Breast epithelium (tissue), 4 donors: Measurements from ENCODE around the gene GCSH. TPM values are rescaled to one million over a fixed set of nuclear protein-coding genes. Genes with fewer than 3 reads are reported as not detected.

Experiments used
- DNase-seq, 2 donors: peaks; one replicate each; pipeline ENCODE4 v3.0.0-alpha.2; 2019; ENCODE audit warnings: low spot score in 2 of 2
- H3K27ac ChIP-seq, 2 donors: fragments of 200-600 bp; sonication (generic) in 1 of 2; one replicate each; pipeline ENCODE4 v1.5.1; 2016 to 2019; ENCODE audit warnings: mild to moderate bottlenecking in 1 of 2
- H3K27me3 ChIP-seq, 2 donors: fragments of 200-600 bp; sonication (generic) in 1 of 2; one replicate each; pipeline versions ENCODE4 v1.5.1 to v1.6.0; 2017 to 2019; ENCODE audit warnings: control low read depth in 1 of 2, mild to moderate bottlenecking in 1 of 2
- H3K36me3 ChIP-seq: fragments of 200-600 bp; one replicate; pipeline ENCODE4 v1.5.1; 2019
- H3K4me1 ChIP-seq, 2 donors: fragments of 200-600 bp; sonication (generic); one replicate each; pipeline ENCODE4 v1.5.1; 2016 to 2019; ENCODE audit warnings: control low read depth in 1 of 2
- H3K4me3 ChIP-seq, 3 donors: fragments of 200-600 bp; sonication (generic); 1 replicate in 2 of 3; 2 replicates in 1 of 3; pipeline ENCODE4 v1.5.1; 2016 to 2019; ENCODE audit warnings: mild to moderate bottlenecking in 3 of 3, moderate library complexity in 2 of 3
- H3K9me3 ChIP-seq, 2 donors: fragments of 200-600 bp; sonication (generic) in 1 of 2; one replicate each; pipeline ENCODE4 v1.5.1; 2016 to 2019; ENCODE audit warnings: control low read depth in 1 of 2
- CTCF ChIP-seq, 3 donors: fragments of 450-650 bp; IDR thresholded peaks; one replicate each; pipeline ENCODE4 v1.5.1; 2016 to 2017; ENCODE audit warnings: antibody characterized with exemption in 3 of 3, mild to moderate bottlenecking in 3 of 3, moderate library complexity in 3 of 3
- POLR2A ChIP-seq: fragments of 450-650 bp; IDR thresholded peaks from one replicate; pipeline ENCODE4 v1.6.1; 2016; ENCODE audit warnings: antibody characterized with exemption, mild to moderate bottlenecking, moderate library complexity
- POLR2AphosphoS5 ChIP-seq, 3 donors: sonication (generic); formaldehyde crosslinking; IDR thresholded peaks; one replicate each; pipeline ENCODE4 v1.6.1; 2017; ENCODE audit warnings: antibody characterized with exemption in 3 of 3
- intact Hi-C: fragments of 100-400 bp; cut with DNase I; formaldehyde crosslinking; loops from one replicate; pipeline ENCODE4 v1.15.1; 2023; ENCODE audit warnings: low total_unique reads
- total RNA-seq, 3 donors: library from RNA; depleted of rRNA; stranded (reverse); fragments of >200 nt; gene quantifications; one replicate each; pipeline ENCODE4 v1.1.0, GENCODE V29; 2016

Gene GCSH
- total RNA-seq, 3 donors from 2014 or later: 19.9 to 22.1 (median 21.0) TPM

- no peak for DNase-seq
- TF ChIP-seq CTCF (IDR thresholded peaks at IDR 0.05) (no peak), POLR2AphosphoS5 (IDR thresholded peaks at IDR 0.05) (no peak), POLR2A (no peak)
- H3K27ac ChIP-seq: no peak overlapping the region
- intact Hi-C loops: no loop called here
- H3K27me3 ChIP-seq: no peaks in the 10 kb centered on the region
- no peak overlapping the region for H3K4me3 ChIP-seq
- H3K4me1 ChIP-seq: no peaks in the 10 kb centered on the region
- H3K36me3 ChIP-seq: no peaks in the 10 kb centered on the region
- no peaks in the 10 kb centered on the region for H3K9me3 ChIP-seq
Measured at GRCh38 chr16:81061307-81061640, 34.9 kb downstream of the GCSH start.

- Histone ChIP-seq H3K27ac (no peak overlapping the region), H3K4me3 (no peak overlapping the region), H3K27me3 (no peaks in the 10 kb centered on the region), H3K9me3 (no peaks in the 10 kb centered on the region), H3K4me1 (no peaks in the 10 kb centered on the region), H3K36me3 (no peaks in the 10 kb centered on the region)
- TF ChIP-seq POLR2AphosphoS5 (IDR thresholded peaks at IDR 0.05) (no peak), CTCF (IDR thresholded peaks at IDR 0.05) (no peak), POLR2A (no peak)
- DNase-seq: no peak
- intact Hi-C loops: no loop called here
Measured at GRCh38 chr16:81060576-81061306, 35.5 kb downstream of the GCSH start.

GRCh38 chr16:81053761-81054160 is 42.4 kb downstream of the GCSH start:
- H3K27me3 ChIP-seq: no peaks in the 10 kb centered on the region
- no peak overlapping the region for H3K27ac ChIP-seq
- TF ChIP-seq POLR2A (no peak), CTCF (IDR thresholded peaks at IDR 0.05) (no peak)
- DNase-seq: no peak
- H3K36me3 ChIP-seq: no peaks in the 10 kb centered on the region
- peaks cover 0 to 9% of the 10 kb centered on the region in 2 donors for H3K9me3 ChIP-seq
- H3K4me1 ChIP-seq: no peaks in the 10 kb centered on the region
- no peak overlapping the region for H3K4me3 ChIP-seq
- intact Hi-C loops: loop anchor here (2.0 kb wide), 1 partner anchor 33 kb away; no protein-coding TSS in a partner anchor

- no peak overlapping the region for H3K27ac ChIP-seq
- no peaks in the 10 kb centered on the region for H3K36me3 ChIP-seq
- H3K4me3 ChIP-seq: no peak overlapping the region
- H3K4me1 ChIP-seq: no peaks in the 10 kb centered on the region
- intact Hi-C loops: no loop called here
- TF ChIP-seq POLR2AphosphoS5 (IDR thresholded peaks at IDR 0.05) (no peak), CTCF (IDR thresholded peaks at IDR 0.05) (no peak), POLR2A (no peak)
- H3K27me3 ChIP-seq: no peaks in the 10 kb centered on the region
- H3K9me3 ChIP-seq: no peaks in the 10 kb centered on the region
- DNase-seq: no peak
Measured at GRCh38 chr16:81042821-81043220, 53.4 kb downstream of the GCSH start.

- no peak for DNase-seq
- intact Hi-C loops: no loop called here
- no peak for TF ChIP-seq CTCF (IDR thresholded peaks at IDR 0.05)
- no peak for TF ChIP-seq POLR2A
- TF ChIP-seq POLR2AphosphoS5 (IDR thresholded peaks at IDR 0.05): no peak
Measured at GRCh38 chr16:81041696-81042095, 54.5 kb downstream of the GCSH start.

More at GRCh38 chr16:81041696-81042095, 54.5 kb downstream of the GCSH start:
- Histone ChIP-seq H3K27me3 (no peaks in the 10 kb centered on the region), H3K27ac (no peak overlapping the region), H3K9me3 (no peaks in the 10 kb centered on the region), H3K4me1 (no peaks in the 10 kb centered on the region), H3K4me3 (no peak overlapping the region), H3K36me3 (no peaks in the 10 kb centered on the region)
